Stimulated activated memory B cell treated with anti-CD40 and anti-IgM and Interleukin-4, amounts not matched to agents 10 μg/mL and 1 μg/mL and 100 μg/mL, for 72 hours (primary cell): Measurements from ENCODE around the gene FAM120C.

Experiments
- ATAC-seq: fragments of 150-1000 bp; cut with Tn5 transposase; 2 replicates; pipeline ENCODE4 v1.10.0; 2021
- H3K27ac Mint-ChIP-seq: one replicate; pipeline ENCODE4 v1.8.0; 2022; ENCODE audit warnings: mild to moderate bottlenecking, mixed read lengths
- H3K27me3 Mint-ChIP-seq: one replicate; pipeline ENCODE4 v1.8.0; 2022; ENCODE audit warnings: mixed read lengths
- H3K36me3 Mint-ChIP-seq: one replicate; pipeline ENCODE4 v1.8.0; 2022; ENCODE audit warnings: mixed read lengths
- H3K4me1 Mint-ChIP-seq: one replicate; pipeline ENCODE4 v1.8.0; 2022; ENCODE audit warnings: mixed read lengths
- H3K4me3 Mint-ChIP-seq: one replicate; pipeline ENCODE4 v1.8.0; 2022; ENCODE audit warnings: mild to moderate bottlenecking, moderate library complexity, mixed read lengths
- H3K9me3 Mint-ChIP-seq: one replicate; pipeline ENCODE4 v1.8.0; 2022; ENCODE audit warnings: mixed read lengths

The FAM120C gene

DNA sequence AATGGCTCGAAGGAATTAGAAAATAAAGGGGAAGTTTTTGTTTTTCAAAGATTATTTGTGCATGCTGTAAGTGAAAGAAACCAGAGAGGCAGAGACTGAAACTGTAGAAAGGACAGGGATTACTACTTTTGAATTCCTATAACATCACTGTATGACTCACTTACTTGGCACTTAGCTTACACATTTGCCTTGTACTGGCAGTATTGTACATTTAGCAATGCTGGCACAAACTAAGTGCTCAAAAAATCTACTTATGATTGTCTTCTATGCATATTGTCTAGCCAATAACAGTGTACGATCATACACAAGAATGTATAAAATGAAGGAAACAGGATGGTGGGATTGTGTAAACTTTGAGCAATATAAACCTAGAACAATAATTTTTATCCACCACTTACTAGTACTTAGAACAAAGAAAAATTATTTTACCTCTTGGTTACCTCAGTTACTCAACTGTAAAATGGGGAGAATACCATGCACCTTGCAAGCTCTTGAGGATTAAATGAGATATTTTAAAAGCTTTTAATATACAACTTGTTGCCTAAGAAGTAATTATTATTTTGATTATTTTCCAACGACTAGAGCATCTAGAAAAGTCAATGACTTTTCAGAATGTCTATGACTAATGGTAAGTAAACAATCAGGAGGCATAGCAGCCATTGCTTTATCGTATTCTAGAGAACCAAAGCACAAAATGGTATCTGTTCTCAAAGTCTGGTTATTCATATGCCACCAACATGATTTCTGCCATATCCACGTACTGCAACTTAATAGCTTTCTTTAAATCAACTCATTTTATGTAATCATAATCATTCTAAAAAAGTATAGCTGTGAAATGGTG is 4.7 kb downstream of the FAM120C start:
- H3K4me3 Mint-ChIP-seq: no peak overlapping the region
- peaks cover 60% of the 10 kb centered on the region for H3K4me1 Mint-ChIP-seq
- peak overlapping the region; percentile 7 for H3K27ac Mint-ChIP-seq
- H3K9me3 Mint-ChIP-seq: no peaks in the 10 kb centered on the region
- H3K36me3 Mint-ChIP-seq: peaks cover 46% of the 10 kb centered on the region
- ATAC-seq: no peak
- H3K27me3 Mint-ChIP-seq: no peaks in the 10 kb centered on the region

DNA sequence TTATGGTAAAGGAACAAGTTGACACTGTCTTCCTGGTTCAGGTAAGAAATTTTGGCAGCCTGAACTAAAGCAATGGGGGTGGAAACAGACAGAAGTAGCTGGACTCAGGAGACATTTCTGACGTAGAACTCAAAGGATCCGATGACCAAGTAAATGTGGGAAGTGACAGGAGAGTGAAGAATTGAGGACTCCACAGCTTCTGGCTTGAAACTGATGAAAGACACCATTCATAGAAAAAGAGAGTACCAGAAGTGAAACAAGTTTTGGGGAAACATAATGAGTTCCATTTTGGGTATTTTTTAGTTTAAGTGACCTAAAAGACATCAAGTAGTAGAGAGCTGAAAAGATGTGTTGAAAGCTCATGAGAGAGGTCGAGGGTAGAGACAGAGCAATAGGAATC is 5.7 kb downstream of the FAM120C start:
- no peak for ATAC-seq
- H3K36me3 Mint-ChIP-seq: peaks cover 46% of the 10 kb centered on the region
- H3K4me3 Mint-ChIP-seq: peak overlapping the region; percentile 10
- no peaks in the 10 kb centered on the region for H3K27me3 Mint-ChIP-seq
- peaks cover 59% of the 10 kb centered on the region for H3K4me1 Mint-ChIP-seq
- H3K9me3 Mint-ChIP-seq: no peaks in the 10 kb centered on the region
- H3K27ac Mint-ChIP-seq: peak overlapping the region; percentile 7

DNA sequence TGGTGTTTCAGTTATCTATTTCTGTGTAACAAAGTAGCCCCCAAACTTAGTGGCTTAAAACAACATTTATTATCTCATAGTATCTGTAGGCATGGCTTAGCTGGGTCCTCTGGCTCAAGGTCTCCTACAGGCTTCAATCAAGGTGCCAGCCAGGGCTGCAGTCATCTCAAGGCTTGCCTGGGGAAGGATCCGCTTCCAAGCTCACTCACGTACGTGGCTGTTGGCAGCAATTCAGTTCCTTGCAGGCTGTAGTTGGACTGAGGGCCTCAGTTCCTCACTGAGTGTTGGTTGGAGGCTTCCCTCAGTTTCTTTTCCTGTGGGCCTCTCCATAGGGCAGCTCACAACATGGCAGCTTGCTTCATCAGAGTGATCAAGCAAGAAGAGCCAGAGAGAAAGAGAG is 9.3 kb downstream of the FAM120C start:
- ATAC-seq: no peak
- H3K4me3 Mint-ChIP-seq: no peak overlapping the region
- peaks cover 29% of the 10 kb centered on the region for H3K36me3 Mint-ChIP-seq
- H3K27ac Mint-ChIP-seq: no peak overlapping the region
- no peaks in the 10 kb centered on the region for H3K27me3 Mint-ChIP-seq
- H3K4me1 Mint-ChIP-seq: peaks cover 25% of the 10 kb centered on the region
- H3K9me3 Mint-ChIP-seq: no peaks in the 10 kb centered on the region

DNA sequence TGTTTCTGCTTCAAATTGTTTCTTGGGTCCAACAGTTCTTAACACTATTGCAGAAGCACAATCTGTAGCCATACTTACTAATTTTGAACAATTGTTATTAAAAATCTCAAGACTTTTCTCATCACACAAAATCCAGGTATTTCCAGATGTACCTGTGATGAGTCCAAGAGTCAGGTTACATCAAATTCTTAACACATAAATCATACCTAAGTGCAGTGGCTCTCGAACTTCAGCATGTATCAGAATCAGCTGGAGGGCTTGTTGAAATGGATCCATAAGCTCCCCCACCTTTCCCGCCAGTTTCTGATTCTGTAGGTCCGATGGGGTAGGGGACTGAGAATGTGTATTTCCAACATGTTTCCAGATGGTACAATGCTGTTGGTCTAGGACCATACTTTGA is 10.6 kb downstream of the FAM120C start:
- H3K4me1 Mint-ChIP-seq: peaks cover 17% of the 10 kb centered on the region
- no peak overlapping the region for H3K27ac Mint-ChIP-seq
- H3K9me3 Mint-ChIP-seq: no peaks in the 10 kb centered on the region
- no peak overlapping the region for H3K4me3 Mint-ChIP-seq
- peaks cover 22% of the 10 kb centered on the region for H3K36me3 Mint-ChIP-seq
- H3K27me3 Mint-ChIP-seq: no peaks in the 10 kb centered on the region
- no peak for ATAC-seq

DNA sequence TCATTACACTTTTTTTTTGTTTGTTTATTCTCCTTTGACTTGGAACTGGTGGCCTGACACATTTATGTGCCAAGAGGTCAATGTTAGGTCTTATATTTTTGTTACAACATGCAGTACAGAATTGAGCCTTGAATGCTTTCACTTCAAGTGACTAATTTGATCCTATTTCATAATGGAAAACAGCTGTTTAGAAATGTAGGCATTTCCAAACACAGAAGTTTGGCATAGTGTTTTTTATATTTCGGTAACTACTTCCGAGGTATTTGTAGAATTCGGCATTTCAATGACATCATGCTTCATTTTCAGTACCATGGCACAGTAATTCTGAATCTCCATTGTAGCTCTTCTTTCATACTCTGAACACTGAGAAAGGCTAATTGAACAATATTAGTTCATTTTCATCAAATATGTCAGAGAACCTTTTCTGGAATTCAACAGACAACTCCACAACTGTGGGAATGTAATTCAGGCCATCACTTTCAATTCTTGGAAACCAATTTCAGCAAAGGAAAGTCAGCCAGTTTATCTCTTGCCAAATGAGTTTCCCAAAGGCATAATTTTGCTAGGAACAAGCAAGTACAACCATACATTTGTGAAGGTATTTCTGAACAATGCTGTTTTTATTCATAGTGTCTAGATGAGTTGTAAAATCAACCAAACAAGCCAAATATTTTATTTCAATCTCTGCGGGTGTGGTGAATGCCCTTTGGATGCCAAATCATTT is 11.4 kb downstream of the FAM120C start:
- Mint-ChIP-seq H3K9me3 (no peaks in the 10 kb centered on the region), H3K4me3 (no peak overlapping the region), H3K36me3 (peaks cover 14% of the 10 kb centered on the region), H3K27me3 (no peaks in the 10 kb centered on the region), H3K4me1 (peaks cover 9% of the 10 kb centered on the region), H3K27ac (no peak overlapping the region)
- no peak for ATAC-seq

DNA sequence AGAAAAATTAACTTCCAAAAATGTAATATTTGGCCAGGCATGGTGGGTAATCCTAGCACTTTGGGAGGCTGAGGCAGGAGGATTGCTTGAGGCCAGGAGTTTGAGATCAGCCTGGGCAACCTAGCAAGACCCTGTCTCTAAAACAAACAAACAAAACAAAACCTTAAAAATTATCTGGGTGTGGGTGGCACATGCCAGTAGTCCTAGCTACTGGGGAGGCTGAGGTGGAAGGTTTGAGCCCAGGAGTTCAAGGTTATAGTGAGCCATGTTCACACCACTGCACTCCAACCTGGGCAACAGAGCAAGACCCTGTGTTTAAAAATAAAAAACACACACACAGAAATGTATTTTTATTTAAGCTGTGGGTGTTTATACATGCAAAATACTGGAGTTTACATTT is 12.0 kb downstream of the FAM120C start:
- ATAC-seq: no peak
- no peaks in the 10 kb centered on the region for H3K27me3 Mint-ChIP-seq
- no peak overlapping the region for H3K27ac Mint-ChIP-seq
- H3K9me3 Mint-ChIP-seq: no peaks in the 10 kb centered on the region
- peaks cover 6% of the 10 kb centered on the region for H3K4me1 Mint-ChIP-seq
- H3K4me3 Mint-ChIP-seq: no peak overlapping the region
- H3K36me3 Mint-ChIP-seq: peaks cover 11% of the 10 kb centered on the region

DNA sequence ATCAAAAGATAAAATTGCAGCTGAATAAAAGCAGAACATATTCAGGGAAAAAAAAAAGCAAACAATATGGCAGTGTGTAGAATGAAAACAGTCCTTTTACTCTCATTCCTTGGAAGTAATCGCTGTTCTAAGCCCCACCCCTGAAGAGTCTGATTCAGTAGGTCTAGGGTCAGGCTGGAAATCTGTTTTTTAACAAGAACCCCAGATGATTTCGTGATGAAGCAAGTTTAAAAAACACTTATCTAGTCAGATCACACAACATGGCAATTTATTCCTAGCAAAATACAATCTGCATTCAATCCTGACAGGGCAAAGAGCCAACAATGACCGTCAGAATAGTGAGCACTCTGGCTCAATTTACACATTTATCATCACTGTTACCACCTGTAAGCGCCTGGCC is 16.1 kb downstream of the FAM120C start:
- Mint-ChIP-seq H3K36me3 (no peaks in the 10 kb centered on the region), H3K27me3 (no peaks in the 10 kb centered on the region), H3K4me3 (no peak overlapping the region), H3K27ac (no peak overlapping the region), H3K9me3 (no peaks in the 10 kb centered on the region), H3K4me1 (no peaks in the 10 kb centered on the region)
- no peak for ATAC-seq

DNA sequence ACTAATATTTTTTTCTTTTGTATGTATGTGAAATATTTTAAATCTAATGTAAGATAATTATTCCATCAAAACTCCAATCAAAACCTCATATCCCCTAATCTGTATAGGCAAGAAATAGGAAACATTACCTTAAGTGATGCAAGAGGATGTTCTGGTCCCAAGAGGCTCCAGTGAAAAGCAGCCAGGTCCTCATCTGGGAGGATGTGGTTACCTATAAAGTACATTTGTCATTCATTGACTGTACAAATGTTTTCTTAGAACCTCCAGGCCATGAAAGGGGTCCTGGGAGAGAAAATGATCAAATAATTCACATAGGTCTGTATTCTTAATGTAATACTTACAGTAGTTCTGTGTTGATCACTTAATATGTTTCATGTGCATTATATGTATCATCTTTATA is 25.5 kb downstream of the FAM120C start:
- H3K36me3 Mint-ChIP-seq: peaks cover 35% of the 10 kb centered on the region
- no peak overlapping the region for H3K27ac Mint-ChIP-seq
- no peaks in the 10 kb centered on the region for H3K27me3 Mint-ChIP-seq
- H3K4me1 Mint-ChIP-seq: no peaks in the 10 kb centered on the region
- H3K4me3 Mint-ChIP-seq: no peak overlapping the region
- H3K9me3 Mint-ChIP-seq: no peaks in the 10 kb centered on the region
- ATAC-seq: no peak

DNA sequence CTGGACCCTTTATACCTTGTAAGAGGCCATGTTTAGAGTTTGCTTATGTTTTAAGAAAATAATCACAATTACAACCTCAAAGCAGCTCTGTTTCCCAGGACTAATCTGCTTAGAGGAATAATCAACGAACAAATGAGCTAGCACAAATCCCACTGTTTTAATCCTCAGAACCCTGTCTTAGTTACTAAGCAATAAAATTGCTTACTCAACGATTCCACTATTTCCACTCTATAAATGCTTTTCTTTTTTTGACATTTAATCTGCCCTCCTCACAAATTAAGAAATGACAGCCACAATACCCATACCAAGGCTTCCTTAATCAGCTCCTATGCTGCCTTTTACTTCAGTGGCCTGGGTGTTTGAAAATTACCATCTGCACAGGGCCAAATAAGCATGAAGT is 48.8 kb downstream of the FAM120C start:
- Mint-ChIP-seq H3K27ac (no peak overlapping the region), H3K4me1 (no peaks in the 10 kb centered on the region), H3K27me3 (no peaks in the 10 kb centered on the region), H3K36me3 (peaks cover 50% of the 10 kb centered on the region), H3K9me3 (no peaks in the 10 kb centered on the region), H3K4me3 (no peak overlapping the region)
- ATAC-seq: no peak

DNA sequence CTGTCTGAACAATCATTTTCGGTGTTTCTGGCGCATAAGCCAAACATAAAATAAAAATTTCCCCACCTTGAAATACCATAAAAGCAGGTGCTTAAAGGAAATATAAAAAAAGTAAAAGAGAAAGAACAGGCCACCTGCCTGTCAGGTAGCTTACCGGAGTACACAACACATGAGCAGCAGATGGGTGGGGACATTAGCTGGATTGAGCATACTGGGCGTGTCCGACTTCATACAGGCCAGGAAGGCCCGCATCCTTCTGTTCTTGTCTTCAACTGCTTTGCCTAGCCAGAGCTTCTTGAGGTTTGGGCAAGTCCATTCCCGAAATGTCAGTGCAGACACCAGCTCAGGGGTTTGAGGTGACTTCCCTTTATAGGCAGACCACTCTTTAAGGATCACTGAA is 66.7 kb downstream of the FAM120C start:
- Mint-ChIP-seq H3K4me3 (no peak overlapping the region), H3K27ac (no peak overlapping the region), H3K4me1 (no peaks in the 10 kb centered on the region), H3K36me3 (peaks cover 12% of the 10 kb centered on the region), H3K27me3 (no peaks in the 10 kb centered on the region), H3K9me3 (no peaks in the 10 kb centered on the region)
- ATAC-seq: no peak

DNA sequence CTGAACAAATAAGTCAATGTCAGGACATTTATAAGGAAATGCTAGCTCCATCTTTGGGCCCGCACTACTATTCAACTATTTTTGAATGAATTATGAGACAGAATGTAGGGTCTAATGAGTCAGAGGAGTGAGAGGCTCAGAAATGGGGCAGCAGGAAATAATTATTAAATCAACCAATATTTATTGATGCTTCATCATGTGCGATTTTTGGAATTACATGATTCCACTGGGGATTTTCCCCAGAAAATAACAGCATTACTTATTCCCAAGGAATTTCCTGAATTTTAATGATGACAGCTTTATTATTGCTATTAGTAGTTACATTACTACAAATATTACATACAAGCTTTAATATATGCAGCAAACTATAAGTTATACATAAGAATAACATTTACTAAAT is 89.5 kb downstream of the FAM120C start:
- H3K36me3 Mint-ChIP-seq: peaks cover 9% of the 10 kb centered on the region
- H3K9me3 Mint-ChIP-seq: no peaks in the 10 kb centered on the region
- ATAC-seq: no peak
- H3K27me3 Mint-ChIP-seq: no peaks in the 10 kb centered on the region
- H3K27ac Mint-ChIP-seq: no peak overlapping the region
- H3K4me1 Mint-ChIP-seq: no peaks in the 10 kb centered on the region
- no peak overlapping the region for H3K4me3 Mint-ChIP-seq

DNA sequence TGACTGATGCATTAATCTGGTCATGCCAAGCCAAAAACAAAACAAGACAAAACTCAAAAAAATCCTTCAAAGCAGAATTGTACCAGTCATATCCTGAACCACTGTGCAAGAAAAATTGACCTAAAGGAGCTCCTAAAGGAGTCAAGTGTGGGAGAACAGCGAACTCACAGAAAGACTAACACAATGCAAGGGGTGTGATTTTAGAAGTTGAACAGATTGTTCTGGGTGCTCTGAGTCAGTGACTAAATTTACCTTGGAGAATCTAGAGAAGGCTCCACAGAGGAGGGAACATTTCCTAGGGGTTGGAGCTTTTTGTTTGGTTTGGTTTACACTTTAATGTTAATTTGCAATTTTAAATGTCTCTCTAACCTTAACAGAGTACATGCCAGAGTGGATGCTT is 89.9 kb downstream of the FAM120C start:
- Mint-ChIP-seq H3K27me3 (no peaks in the 10 kb centered on the region), H3K4me1 (no peaks in the 10 kb centered on the region), H3K36me3 (peaks cover 9% of the 10 kb centered on the region), H3K27ac (no peak overlapping the region), H3K4me3 (no peak overlapping the region), H3K9me3 (no peaks in the 10 kb centered on the region)
- no peak for ATAC-seq

DNA sequence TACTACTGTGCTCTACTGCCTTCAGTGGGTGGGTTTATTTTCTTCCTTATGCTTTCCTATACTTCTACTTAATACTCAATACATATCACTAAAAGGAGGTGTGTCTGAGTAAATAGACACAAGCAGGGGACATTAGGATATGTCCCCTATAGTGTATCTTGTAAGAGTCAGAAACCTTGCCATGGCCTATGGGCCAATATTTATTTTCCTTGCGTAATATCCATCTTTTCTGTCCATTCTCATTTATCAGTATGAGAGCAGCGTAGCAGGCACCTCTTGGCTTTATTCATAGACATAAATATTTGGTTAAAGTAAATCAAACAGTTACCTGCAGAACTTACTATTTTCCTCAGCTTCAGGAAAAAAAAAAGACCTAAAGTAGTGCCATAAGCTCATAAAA is 92.2 kb downstream of the FAM120C start:
- Mint-ChIP-seq H3K36me3 (peaks cover 16% of the 10 kb centered on the region), H3K27ac (no peak overlapping the region), H3K9me3 (no peaks in the 10 kb centered on the region), H3K27me3 (no peaks in the 10 kb centered on the region), H3K4me3 (no peak overlapping the region), H3K4me1 (no peaks in the 10 kb centered on the region)
- ATAC-seq: no peak

DNA sequence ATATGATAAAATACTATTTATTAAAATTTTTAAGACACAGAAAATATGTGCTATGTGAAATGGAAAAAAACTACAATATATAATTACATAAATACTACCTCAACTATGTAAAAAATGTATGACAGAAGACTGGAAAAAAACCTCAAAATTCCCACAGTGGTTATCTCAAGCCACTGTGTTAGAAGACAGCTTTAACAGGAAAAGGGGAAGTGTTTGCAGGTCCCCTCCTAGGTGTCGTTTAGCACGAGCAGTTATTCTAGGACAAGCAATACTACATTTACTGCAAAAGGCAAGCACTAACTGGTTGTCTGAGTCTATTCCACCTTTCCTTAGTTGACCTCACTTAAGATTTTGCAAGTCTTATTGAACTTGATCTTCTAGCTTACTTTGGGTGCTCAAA is 93.9 kb downstream of the FAM120C start:
- H3K4me1 Mint-ChIP-seq: no peaks in the 10 kb centered on the region
- no peak for ATAC-seq
- H3K27me3 Mint-ChIP-seq: no peaks in the 10 kb centered on the region
- no peak overlapping the region for H3K4me3 Mint-ChIP-seq
- no peak overlapping the region for H3K27ac Mint-ChIP-seq
- H3K36me3 Mint-ChIP-seq: peaks cover 33% of the 10 kb centered on the region
- no peaks in the 10 kb centered on the region for H3K9me3 Mint-ChIP-seq

DNA sequence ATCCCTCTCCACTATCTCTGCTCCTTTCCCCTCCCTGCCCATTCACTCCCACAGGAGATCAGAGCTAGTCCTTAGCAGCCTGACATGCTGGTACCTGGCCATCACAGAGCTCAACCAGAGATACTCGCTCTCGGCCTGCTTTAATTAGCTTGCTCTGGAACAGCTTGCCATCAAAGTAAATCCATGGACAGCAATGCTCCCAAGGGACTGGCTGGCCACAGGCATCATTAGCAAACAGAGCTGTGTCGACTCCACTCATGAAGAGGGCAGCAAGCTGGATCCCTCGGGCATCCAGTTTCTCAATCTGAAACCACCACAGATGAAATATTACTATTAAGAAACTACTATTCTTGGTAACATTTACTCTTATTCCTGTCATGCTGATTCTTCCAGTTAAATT is 95.4 kb downstream of the FAM120C start:
- Mint-ChIP-seq H3K27ac (no peak overlapping the region), H3K36me3 (peaks cover 34% of the 10 kb centered on the region), H3K27me3 (no peaks in the 10 kb centered on the region), H3K9me3 (no peaks in the 10 kb centered on the region), H3K4me1 (no peaks in the 10 kb centered on the region), H3K4me3 (no peak overlapping the region)
- no peak for ATAC-seq

DNA sequence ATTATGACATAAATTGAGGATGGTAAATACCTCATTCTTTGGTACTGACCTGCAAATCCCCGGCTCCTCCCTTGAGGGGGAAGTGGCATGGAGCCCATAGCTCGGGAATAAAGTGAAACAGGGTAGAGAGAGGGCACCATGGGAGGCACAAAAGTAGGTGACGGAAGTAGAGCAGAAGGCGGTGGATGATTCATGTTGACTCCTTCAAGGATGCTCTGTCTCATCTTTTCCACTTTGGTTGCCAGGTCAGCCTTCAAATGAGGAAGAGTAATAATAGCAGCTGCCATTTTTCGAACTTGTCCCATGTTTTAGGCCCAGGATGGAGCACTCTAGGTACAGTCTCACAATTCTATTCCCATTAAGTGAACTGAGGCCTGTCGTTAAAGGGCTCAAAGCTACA is 97.4 kb downstream of the FAM120C start:
- Mint-ChIP-seq H3K4me3 (no peak overlapping the region), H3K9me3 (no peaks in the 10 kb centered on the region), H3K36me3 (peaks cover 36% of the 10 kb centered on the region), H3K27ac (no peak overlapping the region), H3K27me3 (no peaks in the 10 kb centered on the region), H3K4me1 (no peaks in the 10 kb centered on the region)
- no peak for ATAC-seq
